WTC11 (cell line): ENCODE data around the gene ZFX.

Experiments used
- ATF3 ChIP-seq: sonication (generic); formaldehyde crosslinking; conservative IDR thresholded peaks from 2 replicates; pipeline ENCODE4 v1.8.1; 2022; ENCODE audit warnings: mild to moderate bottlenecking, missing genetic modification reagents
- CREB1 ChIP-seq: sonication (generic); formaldehyde crosslinking; IDR thresholded peaks from 2 replicates; pipeline ENCODE4 v1.8.0; 2023; ENCODE audit warnings: mild to moderate bottlenecking, missing genetic modification reagents
- CTCF ChIP-seq: fragments of 200-600 bp; IDR thresholded peaks from 2 replicates; pipeline ENCODE4 v1.8.0; 2022; ENCODE audit warnings: antibody characterized with exemption
- ESRRA ChIP-seq: sonication (generic); formaldehyde crosslinking; IDR thresholded peaks from 2 replicates; pipeline ENCODE4 v1.8.1; 2022; ENCODE audit warnings: mild to moderate bottlenecking, missing genetic modification reagents, borderline replicate concordance
- GABPB1 ChIP-seq: sonication (generic); formaldehyde crosslinking; IDR thresholded peaks from 2 replicates; pipeline ENCODE4 v1.8.1; 2023; ENCODE audit warnings: mild to moderate bottlenecking, missing genetic modification reagents
- KAT7 ChIP-seq: sonication (generic); formaldehyde crosslinking; IDR thresholded peaks from 2 replicates; pipeline ENCODE4 v1.8.1; 2023; ENCODE audit warnings: missing genetic modification reagents, mild to moderate bottlenecking, borderline replicate concordance
- MAX ChIP-seq: sonication (generic); formaldehyde crosslinking; IDR thresholded peaks from 2 replicates; pipeline ENCODE4 v1.8.0; 2022; ENCODE audit warnings: mild to moderate bottlenecking, missing genetic modification reagents
- NFYB ChIP-seq: sonication (generic); formaldehyde crosslinking; conservative IDR thresholded peaks from 2 replicates; pipeline ENCODE4 v1.8.0; 2022; ENCODE audit warnings: low read depth, missing genetic modification reagents
- SP1 ChIP-seq: sonication (generic); formaldehyde crosslinking; conservative IDR thresholded peaks from 2 replicates; pipeline ENCODE4 v1.8.1; 2022; ENCODE audit warnings: missing genetic modification reagents
- TP53 ChIP-seq: sonication (generic); formaldehyde crosslinking; IDR thresholded peaks from 2 replicates; pipeline ENCODE4 v1.8.1; 2023; ENCODE audit warnings: mild to moderate bottlenecking, missing genetic modification reagents
- ZNF232 ChIP-seq: sonication (generic); formaldehyde crosslinking; IDR thresholded peaks from 2 replicates; pipeline ENCODE4 v1.8.0; 2022; ENCODE audit warnings: mild to moderate bottlenecking, missing genetic modification reagents
- ZNF263 ChIP-seq: sonication (generic); formaldehyde crosslinking; IDR thresholded peaks from 2 replicates; pipeline ENCODE4 v1.8.1; 2022; ENCODE audit warnings: low read depth, mild to moderate bottlenecking, moderate library complexity, missing genetic modification reagents

- TF ChIP-seq CTCF (no peak), MAX (CRISPR knock-in tag) (no peak), SP1 (CRISPR knock-in tag) (no peak), KAT7 (no peak), CREB1 (no peak), ESRRA (CRISPR knock-in tag) (no peak), ZNF232 (CRISPR knock-in tag) (no peak), GABPB1 (CRISPR knock-in tag) (0 out of 2 replicates have a peak, but pooled peaks have one; percentile 25), TP53 (CRISPR knock-in tag) (no peak), ZNF263 (CRISPR knock-in tag) (no peak), ATF3 (no peak), NFYB (no peak)
Measured at GRCh38 chrX:24216827-24217226, 67.3 kb downstream of the ZFX start.
